Measurements from ENCODE around the gene SMIM11.
"Not testable (repeated sequence)": the region's sequence is repeated elsewhere in the genome, so short reads cannot be mapped to it uniquely, and the experiment has no call there.

SMIM11 gene

DNA sequence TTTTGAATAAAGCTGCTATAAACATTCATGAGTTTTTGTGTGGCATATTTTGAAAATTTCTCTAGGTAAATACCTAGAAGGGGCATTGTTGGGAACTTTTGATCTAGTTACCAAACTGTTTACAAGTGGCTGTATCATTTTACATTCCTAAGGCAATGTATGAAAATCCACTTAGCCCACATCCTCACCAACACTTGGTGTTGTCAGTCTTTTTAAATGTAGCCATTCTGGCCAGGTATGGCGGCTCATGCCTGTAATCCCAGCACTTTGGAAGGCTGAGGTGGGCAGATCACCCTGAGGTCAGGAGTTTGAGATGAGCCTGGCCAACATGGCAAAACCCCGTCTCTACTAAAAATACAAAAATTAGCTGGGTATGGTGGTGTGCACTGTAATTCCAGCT is 17.4 kb upstream of the SMIM11 start:
- DNase-seq, result no peak

DNA sequence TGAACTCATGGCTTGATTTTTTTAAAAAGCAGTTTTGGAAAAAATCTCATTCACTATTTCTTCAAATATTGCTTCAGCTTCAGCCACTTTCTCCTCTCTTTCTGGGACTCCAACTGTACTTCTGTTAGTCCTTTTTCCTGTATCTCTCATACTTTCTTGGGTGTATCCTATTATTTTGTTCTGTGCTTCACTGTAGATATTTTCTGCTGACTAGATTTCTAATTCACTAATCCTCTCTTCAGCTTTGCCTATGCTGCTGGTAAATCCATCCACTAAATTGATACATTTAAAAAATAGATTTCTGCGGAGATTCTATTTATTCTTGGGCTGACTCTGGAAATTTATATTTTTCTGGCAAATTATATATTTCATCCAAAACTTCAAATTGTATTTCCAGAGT is 16.4 kb upstream of the SMIM11 start:
- no peak for DNase-seq

DNA sequence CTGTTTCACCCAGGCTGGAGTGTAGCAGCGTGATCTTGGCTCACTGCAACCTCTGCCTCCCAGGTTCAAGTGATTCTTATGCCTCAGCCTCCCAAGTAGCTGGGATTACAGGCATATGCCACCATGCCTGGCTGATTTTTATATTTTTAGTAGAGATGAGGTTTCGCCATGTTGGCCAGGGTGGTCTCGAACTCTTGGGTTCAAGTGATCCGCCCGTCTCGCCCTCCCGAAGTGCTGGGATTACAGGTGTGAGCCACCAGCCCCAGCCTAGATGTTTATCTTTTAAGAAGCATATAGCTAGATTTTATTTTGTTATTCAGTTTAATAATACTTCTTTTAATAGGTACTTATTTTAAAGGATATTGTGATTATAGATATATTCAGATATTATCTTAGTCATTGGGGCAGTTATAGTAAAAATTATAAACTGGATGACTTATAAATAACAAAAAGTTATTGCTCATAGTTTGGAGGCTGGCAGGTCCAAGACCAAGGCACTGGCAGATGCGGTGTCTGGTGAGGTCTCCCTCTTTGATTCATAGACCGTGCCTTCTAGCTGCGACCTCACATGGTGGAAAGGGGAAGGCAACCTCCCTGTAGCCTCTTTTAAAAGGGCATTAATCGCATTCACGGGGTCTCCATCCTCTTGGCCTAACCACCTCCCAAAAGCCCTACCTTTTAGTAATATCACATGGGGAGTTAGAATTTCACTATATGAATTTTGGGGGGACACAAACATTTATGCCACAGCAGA is 14.6 kb upstream of the SMIM11 start:
- no peak for DNase-seq

DNA sequence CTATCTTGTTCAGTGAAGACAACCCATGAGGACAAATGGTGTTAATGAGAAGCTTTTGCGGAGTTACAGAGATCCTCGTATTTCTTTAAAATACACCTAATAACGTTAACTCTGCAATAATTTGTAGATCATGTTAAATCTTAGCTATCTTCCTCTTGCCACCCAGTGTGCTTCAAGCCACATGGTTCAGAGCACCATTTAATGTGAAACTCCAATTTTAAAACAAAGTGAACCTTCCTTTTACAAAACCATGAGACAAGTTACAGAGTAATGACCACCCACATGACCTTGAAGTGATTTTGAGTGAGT is 13.2 kb upstream of the SMIM11 start:
- no peak for DNase-seq

DNA sequence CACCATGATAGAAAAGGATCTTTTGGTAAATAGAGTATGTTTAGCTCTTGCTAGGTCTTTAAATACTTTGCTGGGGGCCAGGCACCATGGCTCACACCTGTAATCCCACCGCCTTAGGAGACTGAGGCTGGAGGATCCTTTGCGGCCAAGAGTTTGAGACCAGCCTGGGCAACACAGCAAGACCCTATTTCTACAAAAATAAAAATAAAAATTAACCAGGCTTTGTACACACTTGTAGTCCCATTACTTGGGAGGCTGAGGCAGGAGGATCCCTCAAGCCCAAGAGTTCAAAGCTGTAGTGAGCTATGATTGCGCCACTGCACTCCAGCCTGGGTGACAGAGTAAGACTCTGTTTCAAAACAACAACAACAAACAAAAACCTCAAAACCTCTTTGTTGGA is 12.6 kb upstream of the SMIM11 start:
- DNase-seq, result no peak

GRCh38 chr21:34363733-34364132 is 11.6 kb upstream of the SMIM11 start, which contains the start of gene KCNE2:
TSS of gene KCNE2 (plus strand) at chr21:34364006. CDS start at chr21:34370479, 6,473 bp downstream.
- DNase-seq, result no peak

- no peak for DNase-seq
Observed at GRCh38 chr21:34364921-34365320, 10.4 kb upstream of the SMIM11 start.

GRCh38 chr21:34365809-34366208 is 9.5 kb upstream of the SMIM11 start:
- no peak for DNase-seq

- peak; percentile 61 for DNase-seq
Observed at GRCh38 chr21:34367320-34367935, 7.9 kb upstream of the SMIM11 start.

- no peak for DNase-seq
Observed at GRCh38 chr21:34369741-34370140, 5.6 kb upstream of the SMIM11 start.

DNA sequence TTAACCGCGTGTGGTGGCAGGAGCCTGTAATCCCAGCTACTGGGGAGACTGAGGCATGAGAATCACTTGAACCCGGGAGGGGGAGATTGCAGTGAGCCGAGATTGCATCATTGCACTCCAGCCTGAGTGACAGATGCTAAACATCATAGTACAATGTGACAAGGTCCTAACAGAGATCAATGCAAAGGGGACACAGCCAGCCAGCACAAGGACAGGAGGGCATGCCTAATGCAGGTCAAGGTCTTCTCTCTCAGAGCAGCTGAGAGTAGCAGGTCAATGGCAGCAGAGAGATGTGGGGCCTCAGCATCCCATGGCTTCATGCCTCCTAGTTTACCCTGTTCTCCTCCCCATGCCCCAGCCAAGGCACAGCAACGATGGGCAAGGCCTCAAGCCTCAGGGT is 3.0 kb upstream of the SMIM11 start:
- DNase-seq, result no peak

DNA sequence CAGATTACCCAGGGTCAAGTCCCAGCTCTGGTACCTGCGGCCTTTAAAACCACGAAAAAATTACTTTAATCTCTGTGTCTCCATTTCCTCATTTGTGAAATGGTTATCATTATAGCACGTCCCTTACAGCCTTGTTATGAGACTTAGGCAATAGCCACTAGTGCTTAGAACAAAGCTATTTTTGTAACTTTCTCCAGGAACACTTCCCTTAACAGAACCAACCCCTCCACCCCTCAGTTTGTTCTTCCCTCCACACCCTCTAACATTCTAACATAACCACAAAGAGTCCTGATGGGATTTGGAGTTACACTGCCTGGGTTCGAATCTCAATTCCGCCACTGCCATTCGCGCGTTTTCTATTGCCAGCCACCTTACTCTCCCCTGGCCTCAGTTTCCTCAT is 845 bp upstream of the SMIM11 start:
- not testable (repeated sequence) for DNase-seq

DNA sequence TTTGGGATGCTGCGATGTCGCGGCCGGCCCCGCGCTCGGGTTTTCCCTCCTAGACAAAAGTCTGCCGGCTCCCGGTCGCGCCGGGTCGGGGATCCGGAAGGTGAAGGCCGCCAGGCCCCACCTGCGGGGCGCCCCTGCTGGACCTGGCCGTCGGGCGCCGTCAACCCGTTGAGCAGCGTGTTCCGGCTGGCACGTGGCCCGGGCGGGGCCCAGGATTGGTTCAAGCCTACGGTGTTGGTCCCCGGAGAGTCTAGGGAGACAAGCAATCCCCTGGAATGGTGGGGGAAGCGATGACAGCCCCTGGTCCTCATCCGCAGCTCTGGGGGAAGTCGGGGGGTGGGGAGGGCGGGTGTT is 289 bp downstream of the SMIM11 start:
- not testable (repeated sequence) for DNase-seq

DNA sequence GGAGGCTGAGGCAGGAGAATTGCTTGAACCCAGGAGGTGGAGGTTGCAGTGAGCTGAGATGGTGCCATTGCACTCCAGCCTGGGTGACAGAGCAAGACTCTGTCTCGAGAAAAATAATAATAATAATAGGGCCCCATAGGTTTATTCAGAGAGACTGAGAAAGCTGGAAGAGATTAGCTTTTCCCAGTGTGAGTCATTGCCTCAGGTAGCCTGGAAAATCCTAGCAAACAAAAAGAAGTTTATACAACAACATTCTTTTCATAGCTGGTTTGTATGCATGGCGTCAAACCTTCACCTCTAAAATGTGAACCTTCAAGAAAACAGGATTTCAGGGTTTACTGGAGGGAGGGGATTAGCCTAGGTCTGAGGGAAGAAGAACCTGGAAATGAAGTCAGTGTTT is 7.8 kb downstream of the SMIM11 start:
- not testable (repeated sequence) for DNase-seq

DNA sequence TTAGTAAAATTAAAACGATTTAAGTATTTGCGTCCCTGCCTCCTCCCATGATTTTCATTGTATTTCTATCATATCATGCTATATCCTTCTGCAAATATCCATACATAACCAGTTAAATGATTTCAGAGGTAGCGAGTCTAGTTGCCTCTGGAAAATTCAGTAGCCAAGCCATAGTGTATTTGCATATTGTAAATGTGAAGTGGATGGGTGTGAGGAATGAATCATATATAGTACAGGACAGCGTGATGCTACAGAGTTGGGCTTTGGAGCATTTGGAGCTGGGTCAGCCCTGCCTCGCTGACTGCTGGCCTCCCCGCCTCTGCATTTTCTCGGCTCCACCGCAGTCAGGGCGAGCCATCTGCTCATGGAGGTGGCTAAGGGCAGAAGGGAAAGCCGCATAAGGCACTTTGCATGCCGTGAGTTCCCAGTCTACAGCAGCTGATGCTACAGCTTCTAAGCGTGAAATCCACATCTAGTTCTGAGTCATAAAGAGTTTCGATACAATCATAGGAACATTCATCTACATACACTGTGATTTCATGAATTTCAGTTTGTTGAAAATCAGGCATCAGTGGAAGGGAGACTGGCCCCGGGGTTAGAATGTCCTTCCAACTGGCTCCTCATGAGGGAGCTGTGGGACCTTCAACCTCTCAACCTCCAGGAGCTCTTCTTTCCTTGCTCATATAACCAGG is 8.6 kb downstream of the SMIM11 start:
- DNase-seq, result not testable (repeated sequence)

GRCh38 chr21:34400522-34400921 is 25.2 kb downstream of the SMIM11 start:
- not testable (repeated sequence) for DNase-seq

GRCh38 chr21:34404742-34405141 is 29.4 kb downstream of the SMIM11 start:
- not testable (repeated sequence) for DNase-seq

GRCh38 chr21:34405686-34406085 is 30.4 kb downstream of the SMIM11 start:
- DNase-seq, result not testable (repeated sequence)

GRCh38 chr21:34406102-34406501 is 30.8 kb downstream of the SMIM11 start:
- DNase-seq, result not testable (repeated sequence)

DNA sequence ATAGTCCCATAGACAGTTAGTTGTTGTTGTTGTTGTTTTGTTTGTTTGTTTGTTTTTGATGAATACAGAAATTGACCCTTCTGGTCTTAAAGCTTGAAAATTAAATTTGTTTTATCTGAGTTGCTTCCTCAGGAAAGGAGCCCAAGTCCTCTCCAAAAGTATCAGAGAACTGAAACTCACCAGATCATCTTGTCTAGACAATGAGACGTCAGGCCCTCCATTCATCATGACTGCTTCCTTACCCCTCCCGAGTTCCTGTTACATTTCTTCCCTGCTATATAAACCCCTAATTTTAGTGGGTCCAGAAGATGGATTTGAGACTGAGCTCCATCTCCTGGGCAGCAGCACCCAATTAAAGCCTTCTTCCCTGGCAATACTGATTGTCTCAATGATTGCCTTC is 31.4 kb downstream of the SMIM11 start:
- not testable (repeated sequence) for DNase-seq

- DNase-seq, result not testable (repeated sequence)
Observed at GRCh38 chr21:34407294-34407693, 32.0 kb downstream of the SMIM11 start.

GRCh38 chr21:34417448-34418077 is 42.3 kb downstream of the SMIM11 start:
- not testable (repeated sequence) for DNase-seq

GRCh38 chr21:34423805-34424204 is 48.5 kb downstream of the SMIM11 start, which contains the start of gene SMIM34:
TSS of gene SMIM34 (minus strand) at chr21:34423951. CDS start at chr21:34423839, 112 bp downstream.
- not testable (repeated sequence) for DNase-seq

DNA sequence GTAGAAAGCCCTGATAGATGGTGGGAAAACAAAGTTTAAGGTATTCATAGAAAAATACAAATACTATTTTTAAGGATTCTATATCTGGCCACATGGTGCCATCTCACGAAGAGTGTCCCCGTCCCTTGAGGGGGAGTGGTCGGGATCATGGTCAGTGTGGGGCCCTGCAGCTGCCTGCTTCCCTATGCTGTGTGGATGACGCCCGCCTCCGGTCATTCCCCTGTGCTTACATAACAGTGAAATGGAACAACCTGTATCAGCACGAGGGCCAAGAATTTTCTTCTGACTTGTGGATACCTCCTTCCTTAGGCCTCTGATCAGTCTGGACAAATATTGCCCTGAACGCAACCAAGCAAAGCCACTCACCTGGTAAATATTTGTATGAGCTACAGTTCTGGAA is 52.0 kb downstream of the SMIM11 start:
- DNase-seq, result not testable (repeated sequence)
